HuH-7.5 (cell line): ENCODE results near the gene SDSL.

Source experiments
- DNase-seq: peaks from one replicate; pipeline ENCODE4 v3.0.0; 2011; ENCODE audit warnings: low spot score

Gene SDSL, protein sequence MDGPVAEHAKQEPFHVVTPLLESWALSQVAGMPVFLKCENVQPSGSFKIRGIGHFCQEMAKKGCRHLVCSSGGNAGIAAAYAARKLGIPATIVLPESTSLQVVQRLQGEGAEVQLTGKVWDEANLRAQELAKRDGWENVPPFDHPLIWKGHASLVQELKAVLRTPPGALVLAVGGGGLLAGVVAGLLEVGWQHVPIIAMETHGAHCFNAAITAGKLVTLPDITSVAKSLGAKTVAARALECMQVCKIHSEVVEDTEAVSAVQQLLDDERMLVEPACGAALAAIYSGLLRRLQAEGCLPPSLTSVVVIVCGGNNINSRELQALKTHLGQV

DNA sequence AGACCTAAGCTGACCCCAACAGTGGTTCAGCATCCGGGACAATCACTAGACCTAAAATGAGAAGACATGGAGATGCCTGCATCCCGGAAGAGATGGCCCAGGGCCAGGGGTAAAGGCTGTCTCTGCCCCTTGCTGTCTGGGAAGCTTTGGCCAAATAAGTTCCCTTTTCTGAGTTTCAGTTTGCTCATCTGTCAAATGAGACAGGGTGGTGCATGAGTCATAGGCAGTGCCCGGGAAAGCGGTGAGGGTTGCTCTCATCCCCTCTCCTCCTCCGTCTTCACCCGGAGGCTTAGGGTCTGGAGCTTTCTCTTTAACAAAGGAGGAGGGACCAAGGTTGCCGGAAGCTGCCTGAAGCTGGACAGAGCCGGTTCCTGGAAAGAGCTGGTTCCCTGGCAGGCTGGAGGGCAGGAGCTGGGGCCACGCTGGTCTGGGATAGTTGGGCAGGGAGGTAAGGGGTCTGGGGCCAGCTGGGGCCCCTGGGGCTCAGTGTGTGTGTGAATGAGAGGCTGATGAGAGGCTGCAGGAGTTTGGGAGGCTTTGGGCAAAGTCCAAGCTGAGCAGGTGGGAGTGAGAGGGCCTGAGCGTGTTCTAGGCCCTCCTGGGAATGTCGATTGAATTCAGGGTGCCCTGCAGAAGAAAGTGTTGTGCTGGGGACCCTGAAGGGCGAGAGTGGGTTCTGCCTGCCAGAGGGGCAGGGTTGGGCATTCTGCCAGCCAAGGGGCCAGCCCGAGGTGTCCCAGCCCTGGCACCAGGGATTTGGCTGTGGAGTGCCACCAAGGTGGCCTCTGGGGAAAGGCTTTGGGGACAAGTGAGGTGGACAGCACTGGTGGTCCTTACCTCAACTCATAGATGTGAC lies at the start of gene SDSL:
SDSL (plus strand) TSS at position 351 of the 856 bp plus-strand sequence. CDS start 5,603 bp downstream, outside the sequence.
- peak; percentile 51 for DNase-seq

DNA sequence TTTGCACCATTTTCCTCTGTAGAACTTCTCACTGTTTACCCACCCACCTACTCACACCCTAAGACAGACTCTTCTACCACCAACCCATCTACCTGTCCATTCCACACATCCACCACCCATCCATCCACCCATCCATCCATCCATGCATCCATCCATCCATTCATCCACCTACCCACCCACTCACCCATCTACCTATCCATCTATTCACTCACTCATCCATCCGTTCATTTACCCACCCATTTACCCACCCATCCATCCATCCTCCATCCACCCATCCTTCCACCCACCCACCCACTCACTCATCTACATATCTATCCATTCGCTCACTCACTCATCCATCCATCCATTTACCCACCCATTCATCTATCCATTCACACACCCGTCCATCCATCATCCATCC lies 48.7 kb upstream of the SDSL start:
- no peak for DNase-seq

DNA sequence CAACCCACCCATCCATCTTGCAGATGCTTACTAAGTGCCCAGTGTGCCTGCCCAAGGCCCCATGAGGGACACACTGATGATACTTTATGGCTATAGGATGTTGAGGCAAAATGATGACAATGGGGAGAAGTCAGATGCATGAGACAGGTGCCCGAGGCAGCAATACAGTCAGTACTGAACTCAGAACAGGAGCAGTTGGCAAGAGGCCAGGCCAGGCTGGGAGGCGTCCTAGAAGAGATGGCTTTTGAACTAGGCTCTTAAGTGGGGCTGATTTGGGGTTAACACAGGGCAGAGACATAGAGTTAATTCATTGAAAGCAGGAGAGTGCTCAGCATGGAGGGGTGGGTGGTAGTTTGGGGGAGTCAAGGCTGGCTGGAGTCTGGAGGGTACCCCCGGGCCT lies 48.2 kb upstream of the SDSL start:
- DNase-seq = no peak

DNA sequence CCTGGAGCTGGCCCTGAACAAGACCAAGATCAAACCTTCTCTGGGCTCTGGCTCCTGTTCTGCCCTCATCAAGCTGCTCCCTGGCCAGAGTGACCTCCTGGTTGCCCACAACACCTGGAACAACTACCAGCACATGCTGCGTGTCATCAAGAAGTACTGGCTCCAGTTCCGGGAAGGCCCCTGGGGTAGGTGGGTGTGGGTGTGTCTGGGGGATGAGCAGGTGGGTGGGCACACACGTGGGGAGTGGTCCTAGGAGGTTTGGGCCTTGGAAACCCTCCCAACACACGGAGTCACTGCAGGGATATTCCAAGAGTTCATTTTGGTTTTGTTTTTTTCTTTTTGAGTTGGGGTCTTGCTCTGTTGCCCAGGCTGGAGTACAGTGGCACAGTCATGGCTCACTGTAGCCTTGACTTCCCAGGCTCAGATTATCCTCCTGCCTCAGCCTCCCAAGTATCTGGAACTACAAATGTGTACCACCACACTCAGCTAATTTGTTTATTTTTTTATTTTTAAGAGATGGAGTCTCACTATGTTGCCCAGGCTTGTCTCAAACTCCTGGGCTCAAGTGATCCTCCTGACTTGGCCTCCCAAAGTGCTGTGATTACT lies 47.3 kb upstream of the SDSL start:
- no peak for DNase-seq

DNA sequence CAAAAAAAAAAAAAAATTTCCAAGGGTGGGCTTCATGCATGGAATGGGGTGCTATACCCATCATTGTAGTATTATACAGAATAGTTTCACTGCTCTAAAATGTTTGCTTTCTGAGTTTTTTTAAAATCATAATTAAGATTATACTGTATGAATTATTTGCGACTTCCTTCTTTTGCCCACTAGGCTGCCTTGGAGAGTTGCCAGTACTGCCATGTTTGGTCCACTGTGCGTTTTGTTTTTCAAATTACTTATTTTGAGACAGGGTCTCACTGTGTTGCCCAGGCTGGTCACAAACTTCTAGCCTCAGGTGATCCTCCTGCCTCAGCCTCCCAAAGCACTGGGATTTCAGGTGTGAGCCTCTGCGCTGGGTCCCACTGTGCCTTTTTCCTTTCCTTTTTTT lies 43.9 kb upstream of the SDSL start:
- no peak for DNase-seq

DNA sequence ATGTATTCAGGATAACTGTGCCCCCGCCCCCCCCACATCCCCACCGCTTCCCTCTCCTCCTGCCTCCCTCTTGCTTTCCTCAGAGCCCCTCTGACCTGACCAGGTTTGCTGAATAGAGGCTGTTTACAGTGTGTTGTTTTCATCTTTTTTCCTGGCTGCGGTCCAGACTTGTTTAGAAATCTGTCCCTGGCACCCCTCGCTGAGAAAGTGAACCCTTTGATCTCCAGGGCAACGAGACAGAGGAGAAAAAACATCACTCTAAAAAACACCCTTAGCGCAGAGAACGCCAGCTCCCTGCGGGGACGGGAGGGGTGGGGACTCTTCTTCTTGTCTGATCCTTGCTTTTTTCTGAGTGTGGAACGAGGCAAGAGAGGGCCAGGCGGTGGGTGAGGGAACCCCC lies 41.0 kb upstream of the SDSL start:
- no peak for DNase-seq

DNA sequence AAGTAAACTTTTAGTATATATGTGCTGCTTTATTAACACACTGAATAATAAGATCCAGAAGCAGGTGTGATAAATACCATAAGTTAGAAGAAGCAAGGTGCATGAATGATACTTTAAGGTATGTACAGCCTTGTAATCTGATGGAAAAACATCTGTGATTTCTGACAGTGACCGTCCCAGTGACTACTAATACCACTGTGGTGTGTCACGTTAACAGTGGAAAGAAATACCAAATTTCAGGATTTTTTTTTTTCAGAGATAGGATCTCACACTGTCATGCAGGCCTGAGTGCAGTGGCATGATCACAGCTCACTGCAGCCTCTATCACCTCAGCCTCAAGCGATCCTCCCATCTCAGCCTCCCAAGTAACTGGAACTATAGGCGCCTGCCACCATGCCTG lies 40.0 kb upstream of the SDSL start:
- DNase-seq = no peak

DNA sequence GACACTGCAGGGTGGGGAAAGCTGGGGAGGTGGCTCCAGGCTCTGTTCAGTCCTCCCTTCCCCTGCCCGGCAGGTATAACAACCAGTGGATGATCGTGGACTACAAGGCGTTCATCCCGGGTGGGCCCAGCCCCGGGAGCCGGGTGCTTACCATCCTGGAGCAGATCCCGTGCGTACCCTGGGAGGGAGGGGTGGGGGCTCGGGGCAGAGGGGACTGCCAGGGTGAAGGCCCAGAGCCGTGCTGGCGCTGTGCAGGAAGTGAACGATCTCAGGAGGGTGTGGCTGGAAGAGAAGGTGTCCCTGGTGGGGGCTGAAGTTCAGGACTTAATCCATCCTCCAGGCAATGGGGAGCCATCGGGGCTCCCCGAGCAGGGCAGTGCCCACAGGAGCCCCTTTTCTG lies 37.4 kb upstream of the SDSL start:
- DNase-seq = no peak

DNA sequence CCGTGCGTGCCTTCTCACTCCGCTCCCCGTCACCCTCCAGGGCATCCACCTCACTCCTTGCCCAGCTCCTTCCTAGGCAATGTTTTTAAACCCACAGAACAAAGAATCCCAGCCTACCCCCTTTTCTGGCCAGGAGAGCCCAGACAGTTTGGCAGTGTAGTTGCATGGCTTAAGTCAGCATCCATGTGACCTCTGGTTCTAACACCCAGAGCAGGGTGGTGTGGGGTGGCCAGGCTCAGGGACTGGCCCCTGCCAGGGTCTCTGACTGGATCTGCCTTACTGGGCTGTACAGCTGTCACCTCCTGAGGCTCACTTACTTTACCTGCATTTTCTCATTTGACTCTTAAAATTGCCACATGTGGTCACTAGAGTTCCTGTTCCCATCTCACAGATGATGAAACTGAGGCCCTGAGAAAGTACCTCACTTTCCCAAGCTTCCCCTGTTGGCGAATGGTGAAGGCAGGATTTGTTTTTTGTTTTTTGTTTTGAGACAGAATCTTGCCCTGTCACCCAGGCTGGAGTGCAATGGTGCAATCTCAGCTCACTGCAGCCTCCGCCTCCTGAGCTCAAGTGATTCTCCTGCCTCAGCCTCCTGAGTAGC lies 36.8 kb upstream of the SDSL start:
- no peak for DNase-seq

DNA sequence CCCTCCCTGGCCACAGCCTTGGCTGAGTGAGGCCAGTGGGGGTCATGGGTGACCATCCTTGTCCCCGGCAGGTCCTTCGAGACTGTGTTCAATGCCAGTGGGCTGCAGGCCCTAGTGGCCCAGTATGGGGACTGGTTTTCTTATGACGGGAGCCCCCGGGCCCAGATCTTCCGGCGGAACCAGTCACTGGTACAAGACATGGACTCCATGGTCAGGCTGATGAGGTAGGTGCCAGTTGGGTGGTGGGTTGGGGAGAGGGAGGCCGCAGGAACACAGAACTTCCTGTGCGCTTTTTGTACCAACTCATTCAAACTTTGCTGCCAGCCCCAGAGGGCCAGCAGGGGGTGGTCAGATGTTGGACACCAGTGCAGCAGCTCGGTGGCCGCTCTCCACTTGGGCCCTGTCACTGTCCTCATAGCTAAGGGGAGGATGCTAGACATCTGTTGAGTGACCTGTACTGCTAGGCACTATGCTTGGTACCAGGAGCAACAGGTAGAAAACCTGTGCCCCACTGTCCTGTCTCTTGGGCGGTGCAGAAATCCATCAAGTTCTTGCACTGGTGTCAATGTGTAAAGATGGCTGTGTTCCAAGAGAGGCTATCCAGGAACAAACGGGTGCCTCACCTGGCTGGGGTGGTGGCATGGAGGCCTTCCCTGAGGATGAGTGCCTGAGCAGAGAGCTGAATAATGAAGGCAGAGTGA lies 35.2 kb upstream of the SDSL start:
- DNase-seq = no peak

DNA sequence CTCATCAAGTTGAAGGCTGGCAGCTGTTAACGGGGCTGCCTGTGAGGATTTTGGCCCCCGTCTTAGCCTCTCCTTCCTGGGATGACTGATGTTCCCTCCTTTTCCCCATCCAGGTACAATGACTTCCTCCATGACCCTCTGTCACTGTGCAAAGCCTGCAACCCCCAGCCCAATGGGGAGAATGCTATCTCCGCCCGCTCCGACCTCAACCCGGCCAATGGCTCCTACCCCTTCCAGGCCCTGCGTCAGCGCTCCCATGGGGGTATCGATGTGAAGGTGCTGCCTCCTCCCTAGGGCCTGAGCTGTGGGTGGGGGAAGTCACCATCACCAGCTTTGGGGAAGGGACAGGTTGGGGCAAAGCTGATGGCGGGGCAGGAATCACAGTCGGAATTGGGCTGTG lies 34.5 kb upstream of the SDSL start:
- DNase-seq = no peak

DNA sequence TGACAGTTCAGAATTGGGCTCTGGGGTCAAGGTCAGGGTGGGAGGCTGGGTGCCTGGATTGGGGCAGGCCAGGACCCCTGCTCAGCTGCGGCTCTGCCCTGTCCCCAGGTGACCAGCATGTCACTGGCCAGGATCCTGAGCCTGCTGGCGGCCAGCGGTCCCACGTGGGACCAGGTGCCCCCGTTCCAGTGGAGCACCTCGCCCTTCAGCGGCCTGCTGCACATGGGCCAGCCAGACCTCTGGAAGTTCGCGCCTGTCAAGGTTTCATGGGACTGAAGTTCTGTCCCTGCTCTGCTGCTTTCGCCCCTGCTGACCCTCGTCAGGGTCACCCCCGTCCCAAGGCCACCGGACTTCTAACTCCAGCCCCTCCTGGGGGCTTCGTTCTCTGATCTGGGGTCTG lies 33.8 kb upstream of the SDSL start:
- no peak for DNase-seq

DNA sequence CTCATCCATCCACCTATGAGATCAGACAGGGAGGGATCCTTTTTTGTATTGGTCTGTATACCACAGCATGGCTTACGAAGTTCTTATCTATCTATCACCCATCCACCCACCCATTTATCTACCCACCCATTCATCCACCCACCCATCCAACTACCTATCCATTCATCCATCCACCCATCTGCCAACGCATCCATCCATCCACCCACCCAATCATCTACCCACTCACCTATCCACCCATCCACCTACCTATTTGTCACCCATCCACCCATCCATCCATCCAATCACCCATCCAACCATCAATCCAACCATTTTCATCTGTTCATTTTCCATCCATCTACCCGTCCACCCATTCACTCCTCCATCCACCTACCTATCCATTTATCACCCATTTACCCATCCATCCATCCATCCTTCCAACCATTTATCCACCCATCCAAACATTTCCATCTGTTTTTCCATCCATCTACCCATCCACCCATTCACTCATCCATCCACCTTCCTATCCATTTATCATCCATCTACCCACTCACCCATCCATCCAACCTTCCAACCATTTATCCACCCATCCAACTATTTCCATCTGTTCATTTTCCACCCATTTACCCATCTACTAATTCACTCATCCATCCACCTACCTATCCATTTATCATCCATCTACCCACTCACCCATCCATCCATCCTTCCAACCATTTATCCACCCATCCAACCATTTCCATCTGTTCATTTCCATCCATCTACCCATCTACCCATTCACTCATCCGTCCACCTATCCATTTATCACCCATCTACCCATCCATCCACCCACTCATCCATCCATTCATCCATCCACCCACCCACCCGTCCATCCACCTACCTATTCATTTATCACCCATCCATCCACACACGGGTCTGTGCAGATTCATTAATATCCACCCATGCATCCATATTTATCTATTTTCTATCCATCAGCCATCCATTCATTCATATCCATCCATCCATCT lies 31.8 kb upstream of the SDSL start:
- DNase-seq = no peak

DNA sequence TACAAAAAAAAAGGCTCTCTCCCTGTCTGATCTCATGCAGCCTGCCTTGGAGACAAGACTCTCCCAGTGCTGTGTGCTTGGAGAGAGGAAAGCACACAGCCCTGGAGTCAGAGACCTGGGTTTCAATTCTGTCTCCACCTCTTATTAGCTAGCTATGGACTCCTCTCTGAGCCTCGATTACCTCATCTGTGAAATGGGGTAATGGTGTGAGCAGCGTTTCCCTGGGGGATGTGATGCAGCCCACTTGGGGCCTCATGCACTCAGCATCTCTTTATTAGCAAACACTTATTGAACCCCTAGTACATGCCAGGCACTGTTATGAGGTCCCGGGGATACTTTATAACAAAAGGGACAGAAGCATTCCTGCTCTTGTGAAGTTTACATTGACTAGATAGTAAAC lies 31.0 kb upstream of the SDSL start:
- no peak for DNase-seq

DNA sequence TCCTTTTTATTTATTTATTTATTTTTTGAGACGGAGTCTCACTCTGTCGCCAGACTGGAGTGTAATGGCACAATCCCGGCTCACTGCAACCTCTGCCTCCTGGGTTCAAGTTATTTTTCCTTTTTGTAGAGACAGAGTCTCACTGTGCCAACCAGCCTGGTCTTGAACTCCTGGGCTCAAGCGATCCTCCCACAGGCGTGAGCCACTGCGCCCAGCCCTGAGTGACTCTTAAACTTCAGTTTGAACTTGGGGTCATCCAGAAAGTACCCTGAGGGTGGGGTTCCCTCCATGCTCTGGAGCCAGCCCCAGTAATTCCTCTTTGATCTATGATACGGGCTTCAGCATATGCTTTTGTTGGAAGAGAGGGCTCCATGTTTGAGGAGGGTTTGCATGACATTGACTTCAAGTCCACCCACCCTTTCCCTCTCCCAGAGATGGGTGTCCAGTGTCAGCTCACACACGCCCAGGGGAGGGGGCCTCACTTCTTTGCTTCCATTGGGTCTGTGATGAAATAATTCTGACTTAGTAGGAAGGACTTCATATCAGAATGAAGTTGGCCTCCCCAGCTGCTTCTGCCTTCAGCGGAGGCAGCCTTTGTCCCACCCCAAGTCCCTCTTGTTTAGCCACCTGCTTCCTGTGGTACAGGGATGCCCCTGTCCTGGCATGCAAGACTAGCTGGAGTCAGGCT lies 30.4 kb upstream of the SDSL start:
- DNase-seq = no peak

DNA sequence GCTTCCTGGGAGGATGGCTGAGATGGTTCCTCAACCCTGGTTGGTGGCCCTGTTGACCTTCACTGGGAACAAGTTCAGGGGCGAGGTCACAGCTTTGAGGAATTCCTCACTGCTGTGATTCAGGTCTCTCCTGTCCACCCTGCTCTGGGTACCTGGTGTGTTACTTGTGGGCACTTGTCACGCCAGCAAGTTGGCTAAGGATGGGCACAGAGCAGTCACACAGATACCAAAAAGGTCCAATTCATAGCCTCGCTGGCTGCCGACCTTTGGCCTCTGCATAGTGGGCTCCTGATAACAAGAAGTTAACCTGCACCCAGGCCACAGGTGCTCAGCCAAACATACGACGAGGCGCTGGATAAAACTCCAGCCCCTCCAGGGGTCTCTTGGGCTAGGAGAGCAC lies 29.7 kb upstream of the SDSL start:
- DNase-seq = no peak

DNA sequence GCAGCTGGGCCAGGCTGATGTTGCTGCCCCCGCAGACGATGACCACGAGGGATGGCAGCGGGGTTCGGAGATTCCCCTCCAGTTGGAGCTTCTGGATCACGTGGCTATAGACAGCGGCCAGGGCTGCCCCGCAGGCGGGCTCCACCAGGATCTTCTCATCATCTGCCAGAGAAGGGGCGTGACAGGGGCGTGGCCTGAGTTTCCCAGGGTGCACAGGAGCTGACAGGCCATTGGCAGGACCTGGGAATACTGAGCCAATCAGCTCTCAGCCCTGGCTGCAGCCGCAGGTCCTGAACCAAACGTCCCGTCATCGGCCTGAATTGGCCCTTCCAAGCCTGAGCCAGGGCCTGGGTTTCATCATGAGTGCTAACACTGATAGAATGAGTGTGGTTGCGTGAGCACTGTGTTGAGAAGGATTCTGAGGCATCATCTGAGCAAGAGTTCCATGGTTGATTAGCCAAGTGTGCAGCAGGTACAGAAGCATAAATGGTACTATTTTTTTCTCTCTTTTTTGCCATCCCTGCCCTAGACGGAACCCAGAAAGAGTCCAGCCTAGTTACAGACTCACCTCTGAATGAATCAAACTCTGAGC lies 29.1 kb upstream of the SDSL start:
- DNase-seq = no peak

DNA sequence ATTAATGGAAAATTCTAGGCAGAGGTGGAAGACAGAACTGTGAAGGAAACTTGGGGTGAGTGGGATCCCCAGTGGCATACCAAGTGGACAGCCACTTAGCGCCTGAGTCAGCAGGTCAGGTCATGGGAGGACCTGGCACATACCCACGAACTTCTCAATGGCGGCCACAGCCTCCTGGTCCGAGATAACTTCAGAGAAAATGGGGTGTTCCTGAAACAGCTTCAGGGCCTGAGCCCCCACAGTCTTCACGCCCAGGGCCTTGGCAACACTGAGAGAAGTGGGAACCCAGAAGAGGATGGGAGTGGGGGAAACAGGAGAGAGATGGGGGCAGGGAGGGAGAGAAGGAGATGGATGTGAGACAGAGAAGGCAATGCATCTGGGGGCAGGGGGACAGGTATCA lies 28.4 kb upstream of the SDSL start:
- no peak for DNase-seq

DNA sequence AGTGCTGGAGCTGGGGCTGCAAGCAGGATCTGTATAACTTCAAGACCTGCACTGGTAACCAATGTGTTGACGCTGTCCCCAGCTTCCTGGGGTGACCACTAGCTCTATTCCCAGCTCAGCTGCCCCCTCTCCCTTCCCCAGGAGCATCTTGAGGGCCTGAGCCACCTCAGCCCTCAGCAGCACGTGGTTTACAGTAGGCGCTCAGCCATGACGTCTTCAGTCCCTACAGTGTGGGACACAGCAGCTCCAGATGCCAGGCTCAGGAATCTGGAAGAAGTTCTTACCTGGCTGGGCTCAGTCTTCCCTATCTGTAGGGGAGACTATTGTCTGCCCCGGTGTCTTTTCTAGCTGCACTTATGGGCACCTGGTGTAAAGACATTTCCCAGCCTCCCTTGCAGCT lies 27.1 kb upstream of the SDSL start:
- DNase-seq = no peak

DNA sequence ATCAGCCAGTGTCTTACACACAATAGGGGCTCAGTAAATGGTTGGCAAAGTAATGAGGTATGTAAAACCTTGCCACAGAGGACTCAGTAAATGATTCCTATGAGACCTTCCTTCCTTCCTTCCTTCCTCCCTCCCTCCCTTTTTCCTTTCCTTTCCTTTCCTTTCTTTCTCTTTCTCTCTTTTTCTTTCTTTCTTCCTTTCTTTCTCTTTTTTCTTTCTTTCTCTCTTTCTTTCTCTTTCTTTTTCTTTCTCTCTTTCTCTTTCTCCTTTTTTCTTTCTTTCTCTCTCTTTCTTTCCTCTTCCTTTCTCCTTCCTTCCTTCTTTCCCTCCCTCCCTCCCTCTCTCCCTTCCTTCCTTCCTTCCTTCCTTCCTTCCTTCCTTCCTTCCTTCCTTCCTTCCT lies 26.0 kb upstream of the SDSL start:
- no peak for DNase-seq
